ENCODE data around the gene STX1B.

DNA sequence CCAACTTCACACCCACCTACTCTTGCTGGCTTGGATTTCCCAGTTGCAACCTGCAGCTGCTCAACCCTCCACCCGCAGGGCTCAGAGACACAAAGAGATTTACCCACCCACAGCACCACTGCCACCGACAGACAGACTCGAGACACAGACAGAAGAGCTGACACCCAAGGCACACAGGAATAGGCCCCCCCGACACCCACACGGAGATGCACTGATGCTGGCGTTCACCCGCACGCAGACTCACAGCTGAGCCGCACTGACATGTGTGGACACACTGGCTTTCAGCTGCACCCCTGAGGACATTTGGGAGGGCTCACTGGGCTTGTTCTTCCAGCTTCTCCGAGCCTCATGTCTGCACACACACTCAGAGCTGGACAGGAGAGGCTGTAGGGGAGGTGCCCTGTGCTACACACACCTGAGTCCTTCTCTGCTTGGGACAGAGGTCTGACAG is 8.2 kb downstream of the STX1B start:
- TF ChIP-seq, protein P1, sequence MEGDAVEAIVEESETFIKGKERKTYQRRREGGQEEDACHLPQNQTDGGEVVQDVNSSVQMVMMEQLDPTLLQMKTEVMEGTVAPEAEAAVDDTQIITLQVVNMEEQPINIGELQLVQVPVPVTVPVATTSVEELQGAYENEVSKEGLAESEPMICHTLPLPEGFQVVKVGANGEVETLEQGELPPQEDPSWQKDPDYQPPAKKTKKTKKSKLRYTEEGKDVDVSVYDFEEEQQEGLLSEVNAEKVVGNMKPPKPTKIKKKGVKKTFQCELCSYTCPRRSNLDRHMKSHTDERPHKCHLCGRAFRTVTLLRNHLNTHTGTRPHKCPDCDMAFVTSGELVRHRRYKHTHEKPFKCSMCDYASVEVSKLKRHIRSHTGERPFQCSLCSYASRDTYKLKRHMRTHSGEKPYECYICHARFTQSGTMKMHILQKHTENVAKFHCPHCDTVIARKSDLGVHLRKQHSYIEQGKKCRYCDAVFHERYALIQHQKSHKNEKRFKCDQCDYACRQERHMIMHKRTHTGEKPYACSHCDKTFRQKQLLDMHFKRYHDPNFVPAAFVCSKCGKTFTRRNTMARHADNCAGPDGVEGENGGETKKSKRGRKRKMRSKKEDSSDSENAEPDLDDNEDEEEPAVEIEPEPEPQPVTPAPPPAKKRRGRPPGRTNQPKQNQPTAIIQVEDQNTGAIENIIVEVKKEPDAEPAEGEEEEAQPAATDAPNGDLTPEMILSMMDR (IDR thresholded peaks at IDR 0.05), result no peak
- TF ChIP-seq POLR2A (IDR thresholded peaks at IDR 0.05), result no peak
